Osteocyte (in vitro differentiated cells): ENCODE results near the gene EPG5. TPM values are rescaled to one million over a fixed set of nuclear protein-coding genes. Genes with fewer than 3 reads are reported as not detected.

Experiments used
- DNase-seq: peaks from one replicate; pipeline ENCODE4 v3.0.0; 2021; ENCODE audit warnings: mixed read lengths; ENCODE audit not compliant: unreplicated experiment; ENCODE audit errors: extremely low spot score
- H3K27ac Mint-ChIP-seq: one replicate; pipeline ENCODE4 v1.8.0; 2021; ENCODE audit warnings: mild to moderate bottlenecking, mixed read lengths; ENCODE audit not compliant: unreplicated experiment
- H3K27me3 Mint-ChIP-seq: one replicate; pipeline ENCODE4 v1.8.0; 2021; ENCODE audit warnings: mixed read lengths; ENCODE audit not compliant: unreplicated experiment
- H3K36me3 Mint-ChIP-seq: one replicate; pipeline ENCODE4 v1.8.0; 2021; ENCODE audit warnings: mixed read lengths; ENCODE audit not compliant: unreplicated experiment
- H3K4me1 Mint-ChIP-seq: one replicate; pipeline ENCODE4 v1.8.0; 2021; ENCODE audit warnings: mixed read lengths; ENCODE audit not compliant: unreplicated experiment
- H3K4me3 Mint-ChIP-seq: one replicate; pipeline ENCODE4 v1.8.0; 2021; ENCODE audit warnings: mild to moderate bottlenecking, moderate library complexity, mixed read lengths; ENCODE audit not compliant: unreplicated experiment
- H3K9me3 Mint-ChIP-seq: one replicate; pipeline ENCODE4 v1.8.0; 2021; ENCODE audit warnings: mixed read lengths; ENCODE audit not compliant: unreplicated experiment
- CTCF ChIP-seq: fragments of 200-600 bp; sonication (generic); IDR thresholded peaks from 2 replicates; pipeline ENCODE4 v1.5.0; 2021; ENCODE audit warnings: antibody characterized with exemption, mild to moderate bottlenecking, moderate library complexity
- total RNA-seq: library from RNA; stranded (reverse); gene quantifications from 2 replicates; pipeline ENCODE4 v1.2.1, GENCODE V29; 2021

EPG5 gene
- total RNA-seq, 1 donor from 2014 or later, result 30.9 TPM

- no peak for TF ChIP-seq CTCF
- Mint-ChIP-seq H3K9me3 (no peaks in the 10 kb centered on the region), H3K27me3 (no peaks in the 10 kb centered on the region), H3K4me3 (no peak overlapping the region), H3K36me3 (peaks cover 2% of the 10 kb centered on the region), H3K4me1 (peaks cover 1% of the 10 kb centered on the region), H3K27ac (no peak overlapping the region)
- DNase-seq, result no peak
These were observed 42.2 kb upstream of the EPG5 start for GRCh38 chr18:46009125-46009840.

GRCh38 chr18:46008531-46008930, 41.4 kb upstream of the EPG5 start:
- Mint-ChIP-seq H3K4me1 (peaks cover under 1% of the 10 kb centered on the region), H3K4me3 (no peak overlapping the region), H3K27ac (no peak overlapping the region), H3K27me3 (no peaks in the 10 kb centered on the region), H3K9me3 (no peaks in the 10 kb centered on the region), H3K36me3 (peaks cover 2% of the 10 kb centered on the region)
- DNase-seq, result no peak
- TF ChIP-seq CTCF, result no peak

GRCh38 chr18:46007165-46007564, 40.0 kb upstream of the EPG5 start:
- no peaks in the 10 kb centered on the region for H3K4me1 Mint-ChIP-seq
- no peak for DNase-seq
- H3K4me3 Mint-ChIP-seq, result no peak overlapping the region
- H3K27me3 Mint-ChIP-seq, result no peaks in the 10 kb centered on the region
- peaks cover 8% of the 10 kb centered on the region for H3K9me3 Mint-ChIP-seq
- TF ChIP-seq CTCF, result no peak
- H3K27ac Mint-ChIP-seq, result no peak overlapping the region
- peaks cover 6% of the 10 kb centered on the region for H3K36me3 Mint-ChIP-seq

GRCh38 chr18:46002934-46003333, 35.8 kb upstream of the EPG5 start:
- Mint-ChIP-seq H3K9me3 (peaks cover 11% of the 10 kb centered on the region), H3K27me3 (no peaks in the 10 kb centered on the region), H3K27ac (no peak overlapping the region), H3K4me1 (no peaks in the 10 kb centered on the region), H3K36me3 (peaks cover 7% of the 10 kb centered on the region), H3K4me3 (no peak overlapping the region)
- TF ChIP-seq CTCF, result no peak
- DNase-seq, result no peak

- no peak for DNase-seq
- TF ChIP-seq CTCF, result no peak
- H3K4me3 Mint-ChIP-seq, result no peak overlapping the region
- H3K36me3 Mint-ChIP-seq, result peaks cover 7% of the 10 kb centered on the region
- H3K4me1 Mint-ChIP-seq, result no peaks in the 10 kb centered on the region
- H3K27ac Mint-ChIP-seq, result no peak overlapping the region
- H3K9me3 Mint-ChIP-seq, result peaks cover 11% of the 10 kb centered on the region
- no peaks in the 10 kb centered on the region for H3K27me3 Mint-ChIP-seq
These were observed 34.8 kb upstream of the EPG5 start for GRCh38 chr18:46001892-46002291.
